G401 (cell line): Measurements from ENCODE around the gene SLC38A10. TPM values are rescaled to one million over a fixed set of nuclear protein-coding genes. Genes with fewer than 3 reads are reported as not detected.

Experiments used
- DNase-seq: peaks from one replicate; pipeline ENCODE4 v3.0.0-alpha.2; 2015; ENCODE audit warnings: low spot score
- in situ Hi-C: cut with HindIII; loops from 2 replicates; pipeline ENCODE4 v1.10.0; 2016; ENCODE audit warnings: low sequenced_read_pairs, mixed read lengths
- total RNA-seq: library from RNA; depleted of rRNA; stranded (reverse); fragments of >200 nt; shearing (Covaris generic); gene quantifications from 2 replicates; pipeline ENCODE4 v1.2.3, GENCODE V29; 2014

Gene SLC38A10
- total RNA-seq, 1 experiment from 2014 or later: 76.9 TPM

DNA sequence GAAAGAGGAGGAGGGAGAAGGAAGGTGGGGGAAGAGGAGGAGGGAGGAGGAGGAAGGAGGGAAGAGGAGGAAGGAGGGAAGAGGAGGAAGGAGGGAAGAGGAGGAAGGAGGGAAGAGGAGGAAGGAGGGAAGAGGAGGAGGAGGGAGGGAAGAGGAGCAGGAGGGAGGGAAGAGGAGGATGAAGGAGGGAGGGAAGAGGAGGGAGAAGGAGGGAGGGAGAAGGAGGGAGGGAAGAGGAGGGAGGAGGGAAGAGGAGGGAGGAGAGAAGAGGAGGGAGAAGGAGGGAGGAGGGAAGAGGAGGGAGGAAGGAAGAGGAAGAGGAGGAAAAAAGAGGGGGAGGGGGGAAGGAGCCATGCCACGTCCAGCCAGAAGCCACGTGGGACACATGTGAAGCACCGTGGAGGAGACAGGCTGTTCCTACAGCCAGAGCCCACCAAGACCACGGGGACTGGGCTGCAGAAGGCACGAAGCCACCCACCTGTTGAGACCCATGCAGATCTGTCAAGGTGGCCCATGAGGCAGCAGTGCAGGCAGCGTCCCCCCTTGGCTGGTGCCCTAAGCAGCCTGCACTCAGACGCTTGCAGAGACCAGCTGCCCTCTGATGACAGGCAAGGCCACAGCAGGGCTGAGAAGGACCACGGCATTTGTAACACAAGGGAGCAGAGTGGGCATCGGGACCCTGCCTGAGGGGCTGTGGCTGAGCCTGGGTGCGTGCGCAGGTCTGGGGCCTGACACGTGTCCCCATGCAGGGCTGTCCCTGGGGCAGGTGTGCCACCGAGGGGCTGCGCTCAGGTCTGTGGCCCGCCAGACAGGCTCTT, 45.7 kb downstream of the SLC38A10 start:
- in situ Hi-C loops: no loop called here

GRCh38 chr17:81248649-81249048, 46.5 kb downstream of the SLC38A10 start:
- in situ Hi-C loops: no loop called here

More for the DNA sequence above, 45.7 kb downstream of the SLC38A10 start:
- DNase-seq: no peak

DNA sequence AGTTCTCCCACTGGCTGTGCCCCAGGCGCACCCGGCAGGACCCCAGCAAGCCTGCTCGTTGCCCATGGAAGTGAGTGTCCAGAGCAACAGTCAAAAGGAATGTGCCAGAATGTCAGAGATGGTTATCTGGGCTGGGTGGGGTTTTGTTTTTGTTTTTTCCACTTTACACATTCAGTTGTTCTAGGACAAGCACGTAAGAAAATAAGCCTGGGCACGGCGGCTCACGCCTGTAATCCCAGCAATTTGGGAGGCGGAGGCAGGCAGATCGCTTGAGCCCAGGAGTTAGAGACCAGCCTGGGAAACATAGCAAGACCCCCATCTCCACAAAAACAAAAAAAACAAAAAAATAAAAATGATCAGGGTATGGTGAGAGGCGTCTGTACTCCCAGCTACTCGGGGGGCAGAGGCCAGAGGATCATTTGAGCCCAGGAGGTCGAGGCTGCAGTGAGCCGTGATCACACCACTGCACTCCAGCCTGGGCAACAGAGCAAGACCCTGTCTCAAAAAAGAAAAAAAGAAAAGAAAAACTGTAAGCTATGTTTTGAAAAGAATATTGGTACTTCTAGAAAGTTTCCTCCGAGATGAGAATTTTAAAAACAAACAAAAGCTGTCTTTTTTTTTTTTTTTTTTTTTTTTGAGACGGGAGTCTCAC, 47.6 kb downstream of the SLC38A10 start:
- no peak for DNase-seq
- in situ Hi-C loops: no loop called here

More at GRCh38 chr17:81248649-81249048, 46.5 kb downstream of the SLC38A10 start:
- DNase-seq: no peak

- in situ Hi-C loops: no loop called here
Measured at GRCh38 chr17:81246679-81247338, 48.3 kb downstream of the SLC38A10 start.

GRCh38 chr17:81246343-81246670, 48.8 kb downstream of the SLC38A10 start:
- no peak for DNase-seq
- in situ Hi-C loops: no loop called here

More at GRCh38 chr17:81246679-81247338, 48.3 kb downstream of the SLC38A10 start:
- DNase-seq: no peak

DNA sequence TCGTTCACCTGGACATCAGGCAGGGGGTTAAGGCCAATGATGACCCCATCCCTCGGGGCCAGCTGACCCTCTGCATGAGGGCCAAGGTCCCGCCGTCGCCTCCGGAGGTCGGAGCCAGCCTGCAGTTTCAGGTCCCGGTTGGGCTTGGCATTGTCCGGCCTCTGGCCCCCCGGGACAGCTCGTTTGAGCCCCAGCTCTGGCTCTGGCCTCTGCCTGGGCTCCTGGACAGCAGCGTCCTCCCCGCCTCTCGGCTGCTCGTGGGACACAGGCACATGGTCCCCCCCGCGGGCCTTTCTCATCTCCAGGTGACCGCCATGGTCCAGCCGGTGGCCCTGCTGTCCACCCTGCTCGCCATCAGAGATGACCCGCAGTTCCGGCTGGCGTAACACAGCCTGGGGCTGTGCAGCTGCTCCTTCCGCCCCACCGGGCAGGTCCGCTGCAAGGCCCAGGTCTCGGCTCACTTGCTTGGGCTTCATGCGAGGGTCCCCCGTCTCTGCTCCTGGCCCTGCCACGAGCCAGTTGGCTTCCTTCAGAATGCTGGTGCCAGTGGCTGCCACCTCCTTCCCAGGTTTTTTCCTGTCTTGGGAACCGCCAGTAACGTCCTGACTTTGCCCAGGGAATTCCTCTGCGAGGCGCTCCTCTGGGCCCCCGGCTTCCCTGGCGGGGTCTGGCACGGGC, 49.3 kb downstream of the SLC38A10 start:
- no peak for DNase-seq
- in situ Hi-C loops: no loop called here

DNA sequence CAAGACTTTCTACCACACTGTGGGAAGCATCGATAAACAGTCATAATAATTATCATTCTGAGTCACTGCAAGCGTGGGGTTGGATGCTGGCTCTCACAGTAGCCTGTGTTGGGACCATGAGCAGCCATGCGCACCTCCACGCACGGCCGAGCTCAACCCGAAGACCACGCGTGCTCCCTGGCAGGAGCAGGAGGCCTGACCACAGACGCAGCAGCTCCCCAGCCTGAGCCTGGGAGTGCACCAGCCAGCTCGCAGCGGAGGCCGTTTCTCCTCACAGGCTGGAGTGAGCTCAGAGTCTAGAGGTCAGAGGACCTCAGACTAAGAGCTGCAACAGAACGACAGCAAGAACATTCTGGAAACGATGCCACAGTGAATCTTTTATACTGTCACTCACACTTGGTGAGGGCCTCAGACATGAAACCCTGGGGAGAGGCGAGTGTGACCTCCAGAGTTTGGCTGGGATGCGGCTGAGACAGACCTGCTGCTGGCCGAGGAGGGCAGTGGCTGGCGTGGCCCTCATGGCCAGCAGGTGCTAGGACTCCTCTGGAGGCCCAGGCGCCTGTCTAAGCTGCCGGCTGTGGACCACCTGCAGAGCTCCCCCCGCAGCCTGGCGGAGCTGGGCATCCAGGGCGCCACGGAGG, 50.0 kb downstream of the SLC38A10 start:
- in situ Hi-C loops: no loop called here
- peak; percentile 15 for DNase-seq

GRCh38 chr17:81244358-81245023, 50.6 kb downstream of the SLC38A10 start:
- no peak for DNase-seq
- in situ Hi-C loops: no loop called here

- in situ Hi-C loops: no loop called here
- no peak for DNase-seq
Measured at GRCh38 chr17:81243333-81243664, 51.8 kb downstream of the SLC38A10 start.

DNA sequence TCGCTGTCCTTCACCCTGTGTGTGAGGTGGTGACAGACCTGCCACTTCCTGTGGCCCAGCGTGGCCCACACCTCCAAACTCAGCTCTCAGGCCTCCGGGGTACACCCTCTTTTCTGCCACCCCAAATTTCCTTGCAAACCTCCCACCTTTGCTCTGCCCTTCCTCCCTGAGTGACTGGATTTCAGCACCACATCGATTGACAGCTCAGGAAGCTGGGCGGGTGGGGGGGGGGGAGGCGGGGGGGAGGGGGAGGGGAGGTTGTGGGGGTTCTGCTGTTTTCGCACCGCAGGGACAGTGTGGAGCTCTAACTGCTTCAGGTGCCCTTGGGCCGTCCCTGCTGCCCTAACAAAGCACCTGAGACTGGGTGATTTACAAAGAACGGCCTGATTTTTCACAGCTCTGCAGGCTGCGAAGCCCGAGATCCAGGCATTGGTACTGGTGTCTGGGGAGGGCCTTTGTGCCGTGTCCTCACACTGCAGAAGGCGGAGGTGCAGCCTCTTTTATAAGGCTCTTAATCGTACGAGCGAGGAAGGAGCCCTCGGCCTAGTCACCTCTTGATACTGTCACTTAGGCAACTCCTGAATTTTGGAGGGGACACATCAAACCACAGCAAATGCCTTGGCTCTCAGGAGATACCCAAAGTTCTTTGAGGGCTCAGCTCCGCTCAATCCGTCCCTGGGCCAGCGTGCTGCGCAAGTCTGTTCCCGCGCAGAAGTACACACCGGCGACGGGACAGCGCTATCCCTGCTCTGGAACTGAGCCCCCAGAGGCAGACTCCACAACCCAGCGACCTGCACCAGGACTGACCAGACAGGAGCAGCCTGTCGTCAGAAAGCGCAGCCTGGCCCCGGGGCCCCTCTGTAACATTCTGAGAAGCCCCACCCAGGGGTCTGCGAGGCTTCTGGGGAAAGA, 52.4 kb downstream of the SLC38A10 start:
- in situ Hi-C loops: no loop called here
- DNase-seq: no peak

- in situ Hi-C loops: no loop called here
- peak; percentile 40 for DNase-seq
Measured at GRCh38 chr17:81241648-81242420, 53.3 kb downstream of the SLC38A10 start.

GRCh38 chr17:81241203-81241602, 53.9 kb downstream of the SLC38A10 start:
- DNase-seq: no peak

DNA sequence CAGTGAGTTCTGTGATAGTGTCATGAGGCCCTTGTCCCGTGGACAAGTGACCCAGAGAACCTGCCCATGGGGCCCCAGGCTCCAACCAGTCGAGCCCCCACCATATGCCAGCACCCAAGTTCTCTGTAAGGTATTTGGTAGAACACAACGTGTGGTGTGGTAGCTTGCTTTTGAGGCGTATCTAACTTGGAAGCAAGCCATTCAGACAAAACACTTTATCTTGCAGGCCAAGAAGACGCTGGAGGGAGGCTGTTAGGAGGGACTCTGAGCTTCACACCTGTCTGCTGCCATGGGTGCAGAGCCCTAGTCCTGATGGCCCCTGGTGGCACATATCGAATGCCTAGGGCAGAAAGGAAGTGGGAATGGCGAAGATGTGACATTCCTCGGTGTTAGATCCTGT, 54.3 kb downstream of the SLC38A10 start:
- DNase-seq: no peak
- in situ Hi-C loops: no loop called here

More at GRCh38 chr17:81241203-81241602, 53.9 kb downstream of the SLC38A10 start:
- in situ Hi-C loops: no loop called here

- DNase-seq: peak; percentile 18
- in situ Hi-C loops: no loop called here
Measured at GRCh38 chr17:81239714-81240555, 55.2 kb downstream of the SLC38A10 start.

GRCh38 chr17:81238815-81239713, 56.0 kb downstream of the SLC38A10 start, which contains the start of the genes NDUFAF8 and TEPSIN:
TSS of gene NDUFAF8 (plus strand) at chr17:81239318. CDS start at chr17:81239364, 46 bp downstream.
TSS of gene TEPSIN (minus strand) at chr17:81239055. CDS start at chr17:81239033, 22 bp downstream.
- DNase-seq: peak; percentile 100
- in situ Hi-C loops: no loop called here
